NCI-H128 (cell line): ENCODE data around the gene PPWD1.

ENCODE experiments used
- DNase-seq: peaks from one replicate; lab custom pipeline; 2025; ENCODE audit not compliant: unreplicated experiment; lab: John Stamatoyannopoulos, UW

PPWD1 gene

GRCh38 chr5:65623482-65623881 lies 60.4 kb downstream of the PPWD1 start:
- DNase-seq, result no peak

GRCh38 chr5:65624025-65624570 lies 61.0 kb downstream of the PPWD1 start, which contains the start of gene TRIM23:
Gene TRIM23 (minus strand): TSS chr5:65624333. CDS start chr5:65624274, 59 bp downstream.
- peak; percentile 78 for DNase-seq

- peak; percentile 78 for DNase-seq
These were observed 61.8 kb downstream of the PPWD1 start, which contains the start of the genes SHLD3 and TRAPPC13 for GRCh38 chr5:65624571-65625555. Gene SHLD3 (plus strand): TSS chr5:65625027. CDS start chr5:65629588, 4,561 bp downstream. Gene TRAPPC13 (plus strand): TSS chr5:65625027. CDS start chr5:65625061, 34 bp downstream.

- no peak for DNase-seq
These were observed 62.6 kb downstream of the PPWD1 start for GRCh38 chr5:65625743-65626142.

- no peak for DNase-seq
These were observed 67.9 kb downstream of the PPWD1 start for GRCh38 chr5:65630981-65631380.
